HepG2 (cell line): Measurements from ENCODE around the gene BABAM1. TPM values are rescaled to one million over a fixed set of nuclear protein-coding genes. Genes with fewer than 3 reads are reported as not detected.

ENCODE experiments used
- AGO2 ChIP-seq: fragments of 200-400 bp; formaldehyde crosslinking; optimal IDR thresholded peaks from 2 replicates; pipeline ENCODE3; 2017; ENCODE audit warnings: mild to moderate bottlenecking, low read depth, low read length, moderate library complexity
- CAMTA2 ChIP-seq: sonication (generic); formaldehyde crosslinking; IDR thresholded peaks from 2 replicates; pipeline ENCODE4 v1.4.0; 2020; ENCODE audit warnings: mild to moderate bottlenecking, missing genetic modification reagents, borderline replicate concordance
- CREM ChIP-seq, 2 experiments: sonication (generic) in 1 of 2; formaldehyde crosslinking in 1 of 2; IDR thresholded peaks; 2 replicates each; pipeline versions ENCODE4 v1.4.0 to v1.6.1; 2016 to 2020; ENCODE audit warnings: antibody characterized with exemption in 1 of 2, mild to moderate bottlenecking in 1 of 2, missing genetic modification reagents in 1 of 2
- FOXK1 ChIP-seq: sonication (generic); formaldehyde crosslinking; IDR thresholded peaks from 2 replicates; pipeline ENCODE4 v1.4.0; 2020; ENCODE audit warnings: low read depth, missing genetic modification reagents, borderline replicate concordance
- GABPA ChIP-seq, 2 experiments: IDR thresholded peaks; 2 replicates each; pipeline ENCODE4 v1.6.1; 2011 to 2016; ENCODE audit warnings: low read depth in 2 of 2, low read length in 1 of 2, missing biosample characterization in 1 of 2, missing genetic modification characterization in 1 of 2
- MAX ChIP-seq: IDR thresholded peaks from 2 replicates; pipeline ENCODE4 v1.6.1; 2012; ENCODE audit warnings: inconsistent platforms
- MED8 ChIP-seq: sonication (generic); formaldehyde crosslinking; IDR thresholded peaks from 2 replicates; pipeline ENCODE4 v1.8.1; 2023; ENCODE audit warnings: mild to moderate bottlenecking, missing genetic modification reagents; ENCODE audit not compliant: insufficient replicate concordance
- NONO ChIP-seq, 2 experiments: fragments of 450-650 bp in 1 of 2; sonication (generic) in 1 of 2; formaldehyde crosslinking in 1 of 2; IDR thresholded peaks in 1 of 2; conservative IDR thresholded peaks in 1 of 2; 2 replicates each; pipeline versions ENCODE4 v1.6.1 to v1.8.0; 2017 to 2022; ENCODE audit warnings: mild to moderate bottlenecking in 1 of 2, missing genetic modification reagents in 1 of 2, moderate library complexity in 1 of 2
- NRL ChIP-seq: sonication (generic); formaldehyde crosslinking; IDR thresholded peaks from 2 replicates; pipeline ENCODE4 v1.5.0; 2020; ENCODE audit warnings: missing genetic modification reagents, mild to moderate bottlenecking, moderate library complexity, borderline replicate concordance
- POLR2A ChIP-seq, 2 experiments: IDR thresholded peaks; 2 replicates each; pipeline ENCODE4 v1.6.1; 2011; ENCODE audit warnings: low read depth in 2 of 2, low read length in 2 of 2, mild to moderate bottlenecking in 1 of 2, moderate library complexity in 1 of 2; ENCODE audit not compliant: insufficient read depth in 1 of 2
- RBM22 ChIP-seq: fragments of 200-400 bp; formaldehyde crosslinking; optimal IDR thresholded peaks from 2 replicates; pipeline ENCODE3; 2017; ENCODE audit warnings: mild to moderate bottlenecking, low read length, moderate library complexity
- RFX3 ChIP-seq: IDR thresholded peaks from 2 replicates; pipeline ENCODE4 v1.6.1; 2016; ENCODE audit warnings: missing biosample characterization, missing genetic modification reagents
- SNAPC2 ChIP-seq: sonication (generic); formaldehyde crosslinking; IDR thresholded peaks from 2 replicates; pipeline ENCODE4 v1.8.1; 2022; ENCODE audit warnings: mild to moderate bottlenecking, missing genetic modification reagents
- SRSF4 ChIP-seq: fragments of 200-400 bp; formaldehyde crosslinking; IDR thresholded peaks from one replicate; pipeline ENCODE4 v1.6.1; 2018; ENCODE audit warnings: mild to moderate bottlenecking, low read depth, low read length, moderate library complexity; ENCODE audit not compliant: poor library complexity, severe bottlenecking
- TBP ChIP-seq: sonication (generic); formaldehyde crosslinking; IDR thresholded peaks from 2 replicates; pipeline ENCODE4 v1.5.0; 2020; ENCODE audit warnings: missing genetic modification reagents
- TP53 ChIP-seq: sonication (generic); formaldehyde crosslinking; conservative IDR thresholded peaks from 2 replicates; pipeline ENCODE4 v1.4.0; 2020; ENCODE audit warnings: missing genetic modification reagents
- ZBTB33 ChIP-seq: sonication (generic); formaldehyde crosslinking; IDR thresholded peaks from 2 replicates; pipeline ENCODE4 v1.4.0; 2020; ENCODE audit warnings: missing genetic modification reagents
- ZBTB38 ChIP-seq: sonication (generic); formaldehyde crosslinking; IDR thresholded peaks from 2 replicates; pipeline ENCODE4 v1.5.1; 2020; ENCODE audit warnings: mild to moderate bottlenecking, missing genetic modification reagents
- ZNF296 ChIP-seq: sonication (generic); formaldehyde crosslinking; conservative IDR thresholded peaks from 2 replicates; pipeline ENCODE4 v1.5.0; 2020; ENCODE audit warnings: mild to moderate bottlenecking, missing genetic modification reagents
- ZNF317 ChIP-seq: sonication (generic); formaldehyde crosslinking; IDR thresholded peaks from 2 replicates; pipeline ENCODE4 v1.5.0; 2020; ENCODE audit warnings: mild to moderate bottlenecking, missing genetic modification reagents
- ZNF550 ChIP-seq: sonication (generic); formaldehyde crosslinking; IDR thresholded peaks from 2 replicates; pipeline ENCODE4 v1.4.0; 2020; ENCODE audit warnings: mild to moderate bottlenecking, missing genetic modification reagents, borderline replicate concordance
- ZNF660 ChIP-seq: sonication (generic); formaldehyde crosslinking; IDR thresholded peaks from 2 replicates; pipeline ENCODE4 v1.5.1; 2020; ENCODE audit warnings: mild to moderate bottlenecking, low read depth, missing genetic modification reagents, borderline replicate concordance
- ZSCAN20 ChIP-seq: sonication (generic); formaldehyde crosslinking; IDR thresholded peaks from 2 replicates; pipeline ENCODE4 v1.4.0; 2020; ENCODE audit warnings: missing genetic modification reagents, mild to moderate bottlenecking, borderline replicate concordance
- polyA plus RNA-seq, 8 experiments: library from polyadenylated mRNA; depleted of rRNA in 3 of 8; stranded (reverse) in 7 of 8; unstranded in 1 of 8; fragments of >200 nt; fragmentation: Illumina TruSeq in 4 of 8; extraction: Trizol in 4 of 8; gene quantifications; 2 replicates each; pipeline versions ENCODE4 v1.2.1 to v1.2.3, GENCODE V29; 2011 to 2016; ENCODE audit warnings: low read depth in 4 of 8, missing spikeins in 1 of 8, mixed read lengths in 1 of 8; ENCODE audit not compliant: insufficient read depth in 1 of 8
- total RNA-seq, 5 experiments: library from RNA; depleted of rRNA; stranded (reverse); fragments of >200 nt; fragmentation: Illumina TruSeq; extraction: Trizol; gene quantifications; 2 replicates each; pipeline ENCODE4 v1.2.3, GENCODE V29; 2016; ENCODE audit warnings: low read depth in 1 of 5
- TF ChIP-seq, protein P1 (sequence below): sonication (generic); formaldehyde crosslinking; IDR thresholded peaks from 2 replicates; pipeline ENCODE4 v1.5.0; 2020; ENCODE audit warnings: missing genetic modification reagents
- TF ChIP-seq, protein P2 (sequence below): sonication (generic); formaldehyde crosslinking; IDR thresholded peaks from 2 replicates; pipeline ENCODE4 v1.4.0; 2020; ENCODE audit warnings: missing genetic modification reagents, borderline replicate concordance

The BABAM1 gene
- total and polyA plus RNA-seq, 2 of the 13 experiments (the other 11 are each of a cell fraction or from before 2014, with no cell fraction given): 70.0 to 82.0 TPM

DNA sequence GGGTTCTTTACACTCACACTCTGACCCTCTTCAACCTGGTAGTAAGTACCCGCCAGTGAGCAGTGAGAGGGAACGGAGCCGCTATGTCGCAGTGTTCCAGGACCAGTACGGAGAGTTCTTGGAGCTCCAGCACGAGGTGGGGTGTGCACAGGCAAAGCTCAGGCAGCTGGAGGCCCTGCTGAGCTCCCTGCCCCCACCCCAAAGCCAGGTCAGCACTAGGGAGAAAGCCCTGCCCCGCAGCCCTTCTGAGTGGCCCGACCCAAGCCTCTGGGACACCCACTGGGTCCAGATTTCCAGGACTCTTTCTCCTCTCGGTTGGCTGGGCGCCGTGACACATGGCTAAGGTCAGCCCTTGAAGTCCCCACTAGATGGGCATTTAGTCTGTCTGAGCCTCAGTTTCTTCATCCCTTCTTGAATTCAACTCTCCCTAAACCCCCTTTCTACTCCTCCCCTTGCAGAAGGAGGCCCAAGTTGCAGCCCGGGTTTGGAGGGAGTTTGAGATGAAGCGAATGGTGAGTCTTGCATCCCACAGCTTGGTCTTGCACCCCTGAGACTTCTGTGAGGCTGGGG, 39.4 kb upstream of the BABAM1 start (continued):
- TF ChIP-seq, protein P1, sequence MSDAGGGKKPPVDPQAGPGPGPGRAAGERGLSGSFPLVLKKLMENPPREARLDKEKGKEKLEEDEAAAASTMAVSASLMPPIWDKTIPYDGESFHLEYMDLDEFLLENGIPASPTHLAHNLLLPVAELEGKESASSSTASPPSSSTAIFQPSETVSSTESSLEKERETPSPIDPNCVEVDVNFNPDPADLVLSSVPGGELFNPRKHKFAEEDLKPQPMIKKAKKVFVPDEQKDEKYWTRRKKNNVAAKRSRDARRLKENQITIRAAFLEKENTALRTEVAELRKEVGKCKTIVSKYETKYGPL: no peak
- TF ChIP-seq, protein P2, sequence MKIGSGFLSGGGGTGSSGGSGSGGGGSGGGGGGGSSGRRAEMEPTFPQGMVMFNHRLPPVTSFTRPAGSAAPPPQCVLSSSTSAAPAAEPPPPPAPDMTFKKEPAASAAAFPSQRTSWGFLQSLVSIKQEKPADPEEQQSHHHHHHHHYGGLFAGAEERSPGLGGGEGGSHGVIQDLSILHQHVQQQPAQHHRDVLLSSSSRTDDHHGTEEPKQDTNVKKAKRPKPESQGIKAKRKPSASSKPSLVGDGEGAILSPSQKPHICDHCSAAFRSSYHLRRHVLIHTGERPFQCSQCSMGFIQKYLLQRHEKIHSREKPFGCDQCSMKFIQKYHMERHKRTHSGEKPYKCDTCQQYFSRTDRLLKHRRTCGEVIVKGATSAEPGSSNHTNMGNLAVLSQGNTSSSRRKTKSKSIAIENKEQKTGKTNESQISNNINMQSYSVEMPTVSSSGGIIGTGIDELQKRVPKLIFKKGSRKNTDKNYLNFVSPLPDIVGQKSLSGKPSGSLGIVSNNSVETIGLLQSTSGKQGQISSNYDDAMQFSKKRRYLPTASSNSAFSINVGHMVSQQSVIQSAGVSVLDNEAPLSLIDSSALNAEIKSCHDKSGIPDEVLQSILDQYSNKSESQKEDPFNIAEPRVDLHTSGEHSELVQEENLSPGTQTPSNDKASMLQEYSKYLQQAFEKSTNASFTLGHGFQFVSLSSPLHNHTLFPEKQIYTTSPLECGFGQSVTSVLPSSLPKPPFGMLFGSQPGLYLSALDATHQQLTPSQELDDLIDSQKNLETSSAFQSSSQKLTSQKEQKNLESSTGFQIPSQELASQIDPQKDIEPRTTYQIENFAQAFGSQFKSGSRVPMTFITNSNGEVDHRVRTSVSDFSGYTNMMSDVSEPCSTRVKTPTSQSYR (CRISPR knock-in tag): no peak
- TF ChIP-seq ZBTB38 (CRISPR knock-in tag): peak; percentile 82
- no peak for TF ChIP-seq MED8
- TF ChIP-seq SNAPC2 (CRISPR knock-in tag): no peak
- no peak for TF ChIP-seq ZNF660 (CRISPR knock-in tag)
- no peak for TF ChIP-seq FOXK1
- TF ChIP-seq ZNF296 (CRISPR knock-in tag): no peak
- peak; percentile 52 for TF ChIP-seq AGO2
- no peak for TF ChIP-seq TP53 (CRISPR knock-in tag)
- no peak for TF ChIP-seq NONO (IDR thresholded peaks at IDR 0.05)
- no peak for TF ChIP-seq NONO (CRISPR knock-in tag; conservative IDR thresholded peaks at IDR 0.05)
- TF ChIP-seq ZNF550: no peak
- no peak for TF ChIP-seq RFX3 (CRISPR knock-in tag)
- TF ChIP-seq CREM (IDR thresholded peaks at IDR 0.05): no peak
- no peak for TF ChIP-seq CREM (CRISPR knock-in tag; IDR thresholded peaks at IDR 0.05)
- peak; percentile 86 for TF ChIP-seq ZBTB33 (CRISPR knock-in tag)
- TF ChIP-seq TBP (CRISPR knock-in tag): no peak
- TF ChIP-seq ZNF317: no peak
- TF ChIP-seq MAX: 0 out of 2 replicates have a peak, but pooled peaks have one; percentile 22
- TF ChIP-seq POLR2A (IDR thresholded peaks at IDR 0.05; ENCODE audit: insufficient read depth in 1 of 2, low read depth in 2 of 2, low read length in 2 of 2): peak in 1 of 2 experiments; percentile 35; a peak in 1 of 4 replicates
- TF ChIP-seq NRL (CRISPR knock-in tag): no peak
- TF ChIP-seq ZSCAN20: no peak
- no peak for TF ChIP-seq CAMTA2
- no peak for TF ChIP-seq GABPA (IDR thresholded peaks at IDR 0.05; ENCODE audit: low read depth, low read length)
- no peak for TF ChIP-seq GABPA (CRISPR knock-in tag; IDR thresholded peaks at IDR 0.05; ENCODE audit: low read depth)
- peak; percentile 42 for TF ChIP-seq RBM22
- no peak for TF ChIP-seq SRSF4
